GM12892 (cell line): Measurements from ENCODE around the gene FAM20A.

Experiments used
- POLR2A ChIP-seq: IDR thresholded peaks from 2 replicates; pipeline ENCODE4 v1.6.1; 2011; ENCODE audit warnings: low read depth, low read length, control low read depth
- POLR2AphosphoS5 ChIP-seq: IDR thresholded peaks from 2 replicates; pipeline ENCODE4 v1.6.1; 2011; ENCODE audit warnings: low read depth, low read length, control low read depth
- TAF1 ChIP-seq: IDR thresholded peaks from 2 replicates; pipeline ENCODE4 v1.6.1; 2011; ENCODE audit warnings: low read depth, mild to moderate bottlenecking, control low read depth, low read length, borderline replicate concordance

DNA sequence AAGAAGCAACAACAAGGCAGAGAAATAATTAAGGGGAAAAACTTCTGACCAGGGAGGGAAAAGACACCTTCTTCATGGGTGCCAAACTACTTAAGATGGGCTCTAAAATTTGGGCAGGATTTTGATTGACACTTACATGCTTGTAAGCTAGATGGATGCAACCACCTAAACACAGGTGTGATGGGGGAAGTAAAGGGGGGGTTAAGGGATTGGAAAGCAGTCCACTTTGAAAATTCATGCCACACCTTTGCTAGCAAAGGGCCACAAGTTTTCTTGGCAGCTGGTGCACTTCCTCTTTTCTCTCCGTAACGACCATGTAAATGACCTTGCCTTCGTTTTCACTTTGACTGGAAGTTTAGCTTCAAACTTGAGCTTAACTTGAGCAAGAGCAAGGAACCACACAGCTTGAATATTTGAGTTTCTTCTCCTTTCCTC, 103.3 kb downstream of the FAM20A start:
- no peak for TF ChIP-seq POLR2AphosphoS5
- TF ChIP-seq POLR2A: no peak
- no peak for TF ChIP-seq TAF1
